D721Med (cell line): ENCODE results near the gene IGSF22.

Source experiments
- DNase-seq: peaks from one replicate; pipeline ENCODE4 v3.0.0; 2011; ENCODE audit warnings: low spot score; ENCODE audit not compliant: insufficient read length
- FAIRE-seq: peaks from 2 replicates; lab custom pipeline; 2011; peaks lifted over from hg19 to GRCh38; lab: Jason Lieb, UNC
- TF ChIP-seq, protein P1 (sequence below): IDR thresholded peaks from 2 replicates; pipeline ENCODE4 v1.5.1; 2012; ENCODE audit warnings: mild to moderate bottlenecking, control low read depth; ENCODE audit not compliant: insufficient read depth; ENCODE audit errors: missing control alignments

The IGSF22 gene

DNA sequence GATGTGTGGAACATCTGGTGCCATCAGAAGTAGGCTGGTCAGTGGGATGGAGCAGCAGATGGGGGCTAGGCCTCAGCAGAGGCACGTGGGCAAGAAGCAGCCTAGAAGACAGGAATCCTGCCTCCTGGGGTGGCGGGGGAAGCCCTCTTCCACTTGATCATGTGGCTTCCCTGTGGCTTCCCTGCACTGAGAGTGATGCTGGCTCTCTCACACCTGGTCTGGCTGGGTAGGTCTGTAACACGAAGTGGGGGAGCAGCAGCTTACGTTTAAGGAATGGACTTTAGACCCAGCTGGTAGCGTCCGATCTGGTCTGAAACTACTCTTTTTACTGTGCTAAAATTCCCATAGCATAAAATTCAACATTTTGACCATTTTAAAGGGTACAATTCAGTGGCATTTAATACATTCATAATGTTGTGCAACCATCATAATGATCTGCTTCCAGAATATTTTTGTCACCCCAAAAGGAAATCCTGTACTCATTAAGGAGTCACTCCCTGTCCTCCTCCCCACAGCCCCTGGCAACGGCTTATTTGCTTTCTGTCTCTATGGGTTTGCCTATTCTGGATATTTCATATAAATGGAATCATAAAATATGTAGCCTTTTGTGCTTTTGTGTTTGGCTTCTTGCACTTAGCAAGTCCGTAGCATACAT is 43.9 kb upstream of the IGSF22 start:
- TF ChIP-seq, protein P1, sequence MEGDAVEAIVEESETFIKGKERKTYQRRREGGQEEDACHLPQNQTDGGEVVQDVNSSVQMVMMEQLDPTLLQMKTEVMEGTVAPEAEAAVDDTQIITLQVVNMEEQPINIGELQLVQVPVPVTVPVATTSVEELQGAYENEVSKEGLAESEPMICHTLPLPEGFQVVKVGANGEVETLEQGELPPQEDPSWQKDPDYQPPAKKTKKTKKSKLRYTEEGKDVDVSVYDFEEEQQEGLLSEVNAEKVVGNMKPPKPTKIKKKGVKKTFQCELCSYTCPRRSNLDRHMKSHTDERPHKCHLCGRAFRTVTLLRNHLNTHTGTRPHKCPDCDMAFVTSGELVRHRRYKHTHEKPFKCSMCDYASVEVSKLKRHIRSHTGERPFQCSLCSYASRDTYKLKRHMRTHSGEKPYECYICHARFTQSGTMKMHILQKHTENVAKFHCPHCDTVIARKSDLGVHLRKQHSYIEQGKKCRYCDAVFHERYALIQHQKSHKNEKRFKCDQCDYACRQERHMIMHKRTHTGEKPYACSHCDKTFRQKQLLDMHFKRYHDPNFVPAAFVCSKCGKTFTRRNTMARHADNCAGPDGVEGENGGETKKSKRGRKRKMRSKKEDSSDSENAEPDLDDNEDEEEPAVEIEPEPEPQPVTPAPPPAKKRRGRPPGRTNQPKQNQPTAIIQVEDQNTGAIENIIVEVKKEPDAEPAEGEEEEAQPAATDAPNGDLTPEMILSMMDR = no peak
- no peak for DNase-seq
- no peak for FAIRE-seq

DNA sequence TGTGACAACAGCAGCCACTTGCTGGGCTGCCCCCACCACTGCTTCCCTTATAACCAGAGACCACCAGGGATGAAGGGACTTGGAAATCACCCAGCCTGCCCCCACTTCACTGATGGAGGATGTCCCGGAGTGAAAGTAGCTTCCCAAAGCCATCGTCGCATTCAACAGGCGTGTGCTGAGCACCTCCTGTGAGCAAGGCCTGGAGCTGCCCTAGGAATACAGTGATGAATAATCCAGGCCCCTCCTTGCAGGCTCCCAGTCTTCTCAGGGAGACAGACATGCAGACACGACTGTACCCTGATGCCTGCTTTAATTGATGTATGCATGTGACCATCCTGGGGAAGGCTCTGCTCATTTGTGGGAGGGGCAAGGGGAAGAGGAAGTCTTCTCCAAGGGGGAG is 43.0 kb upstream of the IGSF22 start:
- FAIRE-seq (no peak), DNase-seq (no peak)
- TF ChIP-seq, protein P1 = no peak

DNA sequence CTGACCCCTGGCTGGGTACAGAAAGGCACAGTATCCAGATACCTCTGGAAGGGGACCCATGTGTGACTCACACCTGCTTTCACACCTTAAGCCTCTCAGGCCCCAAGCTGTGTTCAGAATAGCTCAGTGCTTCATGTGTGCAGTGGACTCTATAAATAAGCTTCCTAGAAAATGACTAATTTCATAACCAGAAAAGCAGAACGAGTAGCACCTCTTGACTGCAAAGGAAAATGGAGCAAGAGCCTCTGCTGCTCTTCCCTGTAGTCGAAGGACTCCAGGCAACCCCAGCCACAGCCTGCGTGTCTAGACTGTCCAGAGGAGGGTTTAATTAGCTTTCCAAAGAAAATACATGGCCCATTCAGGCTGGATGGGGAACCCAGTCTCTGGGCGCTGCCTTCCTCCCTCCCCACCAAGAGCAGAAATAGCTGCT is 42.5 kb upstream of the IGSF22 start:
- DNase-seq = no peak
- TF ChIP-seq, protein P1 = no peak
- FAIRE-seq = no peak

DNA sequence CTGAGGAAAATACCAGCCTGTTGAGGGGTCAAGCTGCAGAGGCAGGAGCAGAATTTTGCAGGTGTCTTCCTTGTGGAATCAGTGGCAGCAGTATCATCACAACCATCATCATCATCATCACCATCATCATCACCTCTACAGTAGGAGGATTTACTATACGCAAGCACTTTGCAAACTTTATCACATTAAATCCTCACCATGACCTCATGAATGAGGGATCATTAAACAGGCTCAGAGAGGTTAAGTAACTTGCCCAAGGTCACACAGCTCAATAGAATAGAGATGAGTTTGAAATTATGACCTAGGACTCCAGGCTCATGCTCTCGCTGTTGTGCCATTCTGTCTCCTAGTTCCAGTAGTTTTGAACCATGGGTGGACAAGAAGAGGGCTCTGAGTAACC is 40.0 kb upstream of the IGSF22 start:
- TF ChIP-seq, protein P1 = no peak
- FAIRE-seq = no peak
- no peak for DNase-seq

DNA sequence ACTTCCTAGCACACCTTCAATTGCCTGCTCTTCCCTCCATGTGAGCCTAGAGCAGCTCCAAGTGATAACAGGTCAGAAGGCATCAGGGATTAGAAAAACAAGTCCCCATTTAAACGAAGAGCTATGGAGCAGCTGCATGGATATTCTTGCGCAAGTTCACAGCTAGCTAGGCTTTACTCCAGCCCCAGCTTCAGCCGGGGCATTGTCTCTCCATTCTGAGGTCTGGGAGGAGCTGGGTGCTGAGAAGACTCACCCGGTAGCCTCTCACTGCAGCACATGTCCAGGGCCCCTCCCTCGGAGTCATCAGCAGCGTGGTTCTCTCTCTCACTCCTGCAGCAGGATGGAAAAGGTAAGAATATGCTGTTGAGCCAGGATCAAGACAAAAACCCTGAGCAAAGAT is 39.6 kb upstream of the IGSF22 start:
- DNase-seq = no peak

DNA sequence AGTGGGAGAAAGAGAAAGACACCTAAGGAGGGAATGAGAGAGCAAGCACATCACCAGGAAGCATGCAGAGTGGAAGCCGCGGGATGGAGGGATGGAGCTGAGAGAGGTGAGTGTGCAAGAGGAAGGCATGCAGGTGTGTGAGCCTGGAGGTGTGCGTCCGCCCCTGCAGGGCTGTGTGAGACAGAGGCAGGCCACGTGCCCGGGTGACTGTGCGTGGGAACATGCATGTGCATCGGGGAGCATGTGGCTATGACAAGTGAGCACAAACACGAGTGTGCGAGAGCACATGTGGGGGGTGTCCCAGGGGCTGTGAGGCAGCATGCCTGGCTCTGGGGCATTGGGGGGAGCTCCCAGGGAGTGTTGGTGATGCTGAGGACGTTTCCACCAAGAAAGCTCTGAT is 35.8 kb upstream of the IGSF22 start:
- FAIRE-seq = no peak
- TF ChIP-seq, protein P1 = no peak
- no peak for DNase-seq

More for the DNA sequence above, 39.6 kb upstream of the IGSF22 start:
- TF ChIP-seq, protein P1 = no peak
- no peak for FAIRE-seq

DNA sequence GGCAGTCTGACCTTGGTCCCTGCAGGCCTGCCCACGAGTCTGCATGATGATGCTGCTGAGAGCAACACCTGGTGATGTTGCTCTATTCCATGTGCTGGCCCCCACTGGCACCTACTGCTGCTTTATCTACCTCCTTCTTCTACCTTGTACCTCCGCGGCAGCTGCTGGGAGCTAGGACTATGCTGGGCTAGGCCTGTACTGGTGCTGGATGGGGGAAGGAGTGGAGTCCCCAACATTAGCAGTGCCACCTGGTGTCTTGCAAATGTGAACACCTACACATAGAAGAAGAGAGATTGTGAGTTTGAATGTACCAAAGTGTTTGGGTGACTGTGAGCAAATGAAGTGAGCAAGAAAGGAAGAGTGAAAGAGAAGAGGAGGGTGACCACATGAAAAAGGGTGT is 35.2 kb upstream of the IGSF22 start:
- FAIRE-seq = no peak
- DNase-seq = no peak
- TF ChIP-seq, protein P1 = no peak
